B cell (primary cell): ENCODE results near the gene C12orf56.

Experiments
- EZH2 ChIP-seq: IDR thresholded peaks from 2 replicates; pipeline ENCODE4 v1.6.1; 2012; ENCODE audit warnings: borderline replicate concordance, low read depth, mild to moderate bottlenecking, moderate library complexity, low read length; ENCODE audit not compliant: insufficient read depth, poor library complexity, severe bottlenecking
- TF ChIP-seq, protein P1 (sequence below): fragments of 200-600 bp; IDR thresholded peaks from one replicate; pipeline ENCODE4 v1.8.0; 2022; ENCODE audit warnings: antibody characterized with exemption, mild to moderate bottlenecking

DNA sequence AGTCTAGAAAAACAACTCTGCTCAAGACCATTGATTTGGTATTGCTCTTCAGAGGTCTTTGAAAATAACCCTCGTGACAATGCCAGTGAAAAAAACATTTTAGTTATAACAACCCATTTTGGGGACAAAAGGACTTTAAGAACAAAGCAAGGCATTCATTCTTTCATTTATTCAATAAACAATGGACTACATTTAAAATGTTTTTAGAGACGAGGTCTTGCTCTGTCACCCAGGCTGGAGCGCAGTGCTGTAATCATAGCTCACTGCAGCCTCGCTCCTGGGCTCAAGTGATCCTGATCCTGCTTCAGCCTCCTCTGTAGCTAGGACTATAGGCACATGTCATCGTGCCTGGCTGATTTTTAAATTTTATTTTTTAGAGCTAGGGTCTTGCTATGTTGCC lies 160.8 kb downstream of the C12orf56 start:
- TF ChIP-seq, protein P1, sequence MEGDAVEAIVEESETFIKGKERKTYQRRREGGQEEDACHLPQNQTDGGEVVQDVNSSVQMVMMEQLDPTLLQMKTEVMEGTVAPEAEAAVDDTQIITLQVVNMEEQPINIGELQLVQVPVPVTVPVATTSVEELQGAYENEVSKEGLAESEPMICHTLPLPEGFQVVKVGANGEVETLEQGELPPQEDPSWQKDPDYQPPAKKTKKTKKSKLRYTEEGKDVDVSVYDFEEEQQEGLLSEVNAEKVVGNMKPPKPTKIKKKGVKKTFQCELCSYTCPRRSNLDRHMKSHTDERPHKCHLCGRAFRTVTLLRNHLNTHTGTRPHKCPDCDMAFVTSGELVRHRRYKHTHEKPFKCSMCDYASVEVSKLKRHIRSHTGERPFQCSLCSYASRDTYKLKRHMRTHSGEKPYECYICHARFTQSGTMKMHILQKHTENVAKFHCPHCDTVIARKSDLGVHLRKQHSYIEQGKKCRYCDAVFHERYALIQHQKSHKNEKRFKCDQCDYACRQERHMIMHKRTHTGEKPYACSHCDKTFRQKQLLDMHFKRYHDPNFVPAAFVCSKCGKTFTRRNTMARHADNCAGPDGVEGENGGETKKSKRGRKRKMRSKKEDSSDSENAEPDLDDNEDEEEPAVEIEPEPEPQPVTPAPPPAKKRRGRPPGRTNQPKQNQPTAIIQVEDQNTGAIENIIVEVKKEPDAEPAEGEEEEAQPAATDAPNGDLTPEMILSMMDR = no peak
- no peak for TF ChIP-seq EZH2
